Measurements from ENCODE around the gene RIC8B.

Gene RIC8B

GRCh38 chr12:106743270-106743988 lies 31.1 kb upstream of the RIC8B start:
- TF ChIP-seq CTCF (IDR thresholded peaks at IDR 0.05): no peak
- Histone ChIP-seq H3K36me3 (no peaks in the 10 kb centered on the region), H3K4me3 (ENCODE audit: low read depth in 1 of 2, low read length in 1 of 2) (no peak overlapping the region), H3K4me1 (ENCODE audit: control insufficient read depth in 1 of 2, insufficient read depth in 1 of 2, low read depth in 1 of 2, low read length in 1 of 2) (no peaks in the 10 kb centered on the region), H3K27me3 (peaks cover 57% of the 10 kb centered on the region), H3K27ac (no peak overlapping the region), H3K9me3 (no peaks in the 10 kb centered on the region)

- no peak overlapping the region for H3K27ac ChIP-seq
- no peaks in the 10 kb centered on the region for H3K4me1 ChIP-seq (ENCODE audit: control insufficient read depth in 1 of 2, insufficient read depth in 1 of 2, low read depth in 1 of 2, low read length in 1 of 2)
- H3K27me3 ChIP-seq: peaks cover 50% of the 10 kb centered on the region
- no peak for TF ChIP-seq CTCF (IDR thresholded peaks at IDR 0.05)
- H3K36me3 ChIP-seq: no peaks in the 10 kb centered on the region
- no peak overlapping the region for H3K4me3 ChIP-seq (ENCODE audit: low read depth in 1 of 2, low read length in 1 of 2)
- no peaks in the 10 kb centered on the region for H3K9me3 ChIP-seq
Measured at GRCh38 chr12:106744600-106744999, 29.9 kb upstream of the RIC8B start.

GRCh38 chr12:106745181-106745745 lies 29.2 kb upstream of the RIC8B start:
- TF ChIP-seq CTCF (IDR thresholded peaks at IDR 0.05): no peak
- no peaks in the 10 kb centered on the region for H3K36me3 ChIP-seq

GRCh38 chr12:106747973-106748436 lies 26.5 kb upstream of the RIC8B start:
- no peak for TF ChIP-seq CTCF (IDR thresholded peaks at IDR 0.05)
- Histone ChIP-seq H3K27me3 (peaks cover 26% of the 10 kb centered on the region), H3K4me3 (ENCODE audit: low read depth in 1 of 2, low read length in 1 of 2) (no peak overlapping the region), H3K36me3 (no peaks in the 10 kb centered on the region), H3K4me1 (ENCODE audit: control insufficient read depth in 1 of 2, insufficient read depth in 1 of 2, low read depth in 1 of 2, low read length in 1 of 2) (no peaks in the 10 kb centered on the region), H3K27ac (no peak overlapping the region), H3K9me3 (no peaks in the 10 kb centered on the region)

More at GRCh38 chr12:106745181-106745745, 29.2 kb upstream of the RIC8B start:
- Histone ChIP-seq H3K9me3 (no peaks in the 10 kb centered on the region), H3K4me3 (ENCODE audit: low read depth in 1 of 2, low read length in 1 of 2) (no peak overlapping the region), H3K27ac (no peak overlapping the region), H3K27me3 (peaks cover 46% of the 10 kb centered on the region), H3K4me1 (ENCODE audit: control insufficient read depth in 1 of 2, insufficient read depth in 1 of 2, low read depth in 1 of 2, low read length in 1 of 2) (no peaks in the 10 kb centered on the region)

GRCh38 chr12:106750524-106750923 lies 24.0 kb upstream of the RIC8B start:
- Histone ChIP-seq H3K27ac (no peak overlapping the region), H3K36me3 (no peaks in the 10 kb centered on the region), H3K9me3 (no peaks in the 10 kb centered on the region), H3K4me3 (ENCODE audit: low read depth in 1 of 2, low read length in 1 of 2) (no peak overlapping the region), H3K4me1 (ENCODE audit: control insufficient read depth in 1 of 2, insufficient read depth in 1 of 2, low read depth in 1 of 2, low read length in 1 of 2) (no peaks in the 10 kb centered on the region), H3K27me3 (peaks cover 2% of the 10 kb centered on the region)
- no peak for TF ChIP-seq CTCF (IDR thresholded peaks at IDR 0.05)
